ENCODE data around the gene FLRT2.

GRCh38 chr14:85532374-85533022 is 2.6 kb downstream of the FLRT2 start:
- TF ChIP-seq CTCF (IDR thresholded peaks at IDR 0.05) (no peak), REST (IDR thresholded peaks at IDR 0.05; ENCODE audit: insufficient read depth in 1 of 2, low read depth in 2 of 2, low read length in 1 of 2) (no peak), POLR2AphosphoS5 (IDR thresholded peaks at IDR 0.05; ENCODE audit: low read depth, low read length) (no peak), TCF7L2 (IDR thresholded peaks at IDR 0.05; ENCODE audit: low read depth, low read length) (no peak)
